A549 (cell line): ENCODE results near the gene KAT6B. TPM values are rescaled to one million over a fixed set of nuclear protein-coding genes. Genes with fewer than 3 reads are reported as not detected.

Experiments used
- ATAC-seq, 2 experiments: fragments of 200-7000 bp in 1 of 2; fragments of >200 bp in 1 of 2; cut with Nextera tagmentation in 1 of 2; cut with Tn5 transposase in 1 of 2; 3 replicates each; pipeline versions ENCODE4 v1.8.0 to v1.9.1; 2018 to 2020; ENCODE audit warnings: mild to moderate bottlenecking in 1 of 2, moderate library complexity in 1 of 2
- CTCF ChIA-PET: fragments of 300-600 bp; sonication (Branson Sonifier 250); formaldehyde crosslinking; extraction: SDS; loops from one replicate; lab custom pipeline; 2021; ENCODE audit warnings: antibody characterized with exemption, inconsistent platforms; lab: Yijun Ruan, JAX
- POLR2A ChIA-PET: fragments of 350-600 bp; formaldehyde crosslinking; extraction: SDS; loops from one replicate; lab custom pipeline; 2021; ENCODE audit warnings: antibody characterized with exemption, inconsistent platforms; lab: Yijun Ruan, JAX
- DNase-seq, 2 experiments: peaks; one replicate each; pipeline versions ENCODE4 v3.0.0 to v3.0.0-alpha.2; 2011 to 2016; ENCODE audit warnings: low read depth in 1 of 2, low spot score in 1 of 2
- FAIRE-seq: peaks from 2 replicates; lab custom pipeline; 2011; peaks lifted over from hg19 to GRCh38; lab: Jason Lieb, UNC
- H3K27ac ChIP-seq, 2 experiments: fragments of >200 bp; sonication (Bioruptor Twin); formaldehyde crosslinking; 3 replicates each; pipeline ENCODE4 v1.5.1; 2016 to 2017
- H3K4me1 ChIP-seq: fragments of >200 bp; sonication (Bioruptor Twin); formaldehyde crosslinking; 3 replicates; pipeline ENCODE4 v1.6.1; 2016
- H3K4me2 ChIP-seq: fragments of >200 bp; sonication (Bioruptor Twin); formaldehyde crosslinking; 3 replicates; pipeline ENCODE4 v1.6.1; 2016
- H3K4me3 ChIP-seq: fragments of >200 bp; sonication (Bioruptor Twin); formaldehyde crosslinking; 3 replicates; pipeline ENCODE4 v1.5.1; 2016
- H3K9me3 ChIP-seq: fragments of >200 bp; sonication (Bioruptor Twin); formaldehyde crosslinking; 3 replicates; pipeline ENCODE4 v1.6.1; 2016
- BHLHE40 ChIP-seq: IDR thresholded peaks from 2 replicates; pipeline ENCODE4 v1.6.1; 2012; ENCODE audit warnings: low read depth, low read length, inconsistent platforms
- CBX2 ChIP-seq: fragments of 200-600 bp; sonication (generic); IDR thresholded peaks from 2 replicates; pipeline ENCODE4 v1.6.1; 2016; ENCODE audit warnings: low read depth, mild to moderate bottlenecking, borderline replicate concordance
- CHD2 ChIP-seq: fragments of 150-350 bp; IDR thresholded peaks from 2 replicates; pipeline ENCODE4 v1.6.1; 2014; ENCODE audit warnings: low read length; ENCODE audit not compliant: partially characterized antibody
- CHD4 ChIP-seq: fragments of 200-600 bp; sonication (generic); IDR thresholded peaks from 2 replicates; pipeline ENCODE4 v1.6.1; 2016; ENCODE audit warnings: antibody characterized with exemption, mild to moderate bottlenecking, borderline replicate concordance
- FOSB ChIP-seq: fragments of 250-450 bp; sonication (Bioruptor Pico); IDR thresholded peaks from 2 replicates; pipeline ENCODE4 v1.5.0; 2020; ENCODE audit warnings: mild to moderate bottlenecking, moderate library complexity
- FOSL2 ChIP-seq, 2 experiments: fragments of 450-650 bp in 1 of 2; fragments of >200 bp in 1 of 2; sonication (Bioruptor Twin) in 1 of 2; formaldehyde crosslinking; IDR thresholded peaks; 2 replicates each; pipeline versions ENCODE4 v1.5.0 to v1.6.1; 2016 to 2020; ENCODE audit warnings: mild to moderate bottlenecking in 1 of 2, moderate library complexity in 1 of 2
- FOXS1 ChIP-seq: fragments of 250-450 bp; sonication (Bioruptor Pico); IDR thresholded peaks from 2 replicates; pipeline ENCODE4 v1.5.0; 2020; ENCODE audit warnings: mild to moderate bottlenecking, moderate library complexity
- HOXB13 ChIP-seq: fragments of 250-450 bp; sonication (Bioruptor Pico); IDR thresholded peaks from 2 replicates; pipeline ENCODE4 v1.5.0; 2020; ENCODE audit warnings: low read depth, mild to moderate bottlenecking, moderate library complexity
- JUN ChIP-seq, 2 experiments: fragments of >200 bp; sonication (Bioruptor Twin); formaldehyde crosslinking; IDR thresholded peaks; 2 replicates in 1 of 2; 3 replicates in 1 of 2; pipeline ENCODE4 v1.6.1; 2016 to 2017
- JUNB ChIP-seq: fragments of >200 bp; sonication (Bioruptor Twin); formaldehyde crosslinking; IDR thresholded peaks from 2 replicates; pipeline ENCODE4 v1.6.1; 2016
- MAFK ChIP-seq: fragments of 450-650 bp; IDR thresholded peaks from 2 replicates; pipeline ENCODE4 v1.6.1; 2014; ENCODE audit not compliant: partially characterized antibody
- MAZ ChIP-seq: fragments of 150-350 bp; IDR thresholded peaks from 2 replicates; pipeline ENCODE4 v1.6.1; 2014; ENCODE audit warnings: antibody characterized with exemption, low read depth, low read length, borderline replicate concordance
- NFE2L2 ChIP-seq: fragments of 150-350 bp; conservative IDR thresholded peaks from 2 replicates; pipeline ENCODE4 v1.6.1; 2014; ENCODE audit warnings: low read length
- NR3C1 ChIP-seq: fragments of >200 bp; sonication (Bioruptor Twin); formaldehyde crosslinking; IDR thresholded peaks from 3 replicates; pipeline ENCODE4 v1.6.1; 2017
- POLR2A ChIP-seq: IDR thresholded peaks from 2 replicates; pipeline ENCODE4 v1.6.1; 2012; ENCODE audit warnings: mild to moderate bottlenecking, low read length
- REST ChIP-seq: fragments of 200-600 bp; sonication (generic); IDR thresholded peaks from 2 replicates; pipeline ENCODE4 v1.6.1; 2016; ENCODE audit warnings: antibody characterized with exemption, mild to moderate bottlenecking, moderate library complexity
- RFX5 ChIP-seq: fragments of 450-650 bp; IDR thresholded peaks from 2 replicates; pipeline ENCODE4 v1.7.1; 2014; ENCODE audit warnings: antibody characterized with exemption, mild to moderate bottlenecking, moderate library complexity
- SREBF2 ChIP-seq: fragments of 450-650 bp; IDR thresholded peaks from 2 replicates; pipeline ENCODE4 v1.6.1; 2014; ENCODE audit warnings: mild to moderate bottlenecking, moderate library complexity
- TFCP2L1 ChIP-seq: fragments of 250-450 bp; sonication (Bioruptor Pico); IDR thresholded peaks from 2 replicates; pipeline ENCODE4 v1.5.0; 2021; ENCODE audit warnings: mild to moderate bottlenecking
- ZC3H11A ChIP-seq: fragments of 450-650 bp; IDR thresholded peaks from 2 replicates; pipeline ENCODE4 v1.6.1; 2014; ENCODE audit warnings: antibody characterized with exemption, mild to moderate bottlenecking
- WGBS: methylation state at CpG from one replicate; pipeline ENCODE4 v1.1.6; 2017; ENCODE audit errors: missing lambda C conversion rate; 5-methylcytosine and 5-hydroxymethylcytosine counted together
- polyA plus RNA-seq, 4 experiments: library from polyadenylated mRNA; depleted of rRNA in 3 of 4; stranded (reverse); fragments of >200 nt; fragmentation: RNase III in 1 of 4; extraction: RNeasy Plus Mini Kit Qiagen cat#74134 plus additional on column Dnase treatment in 1 of 4; gene quantifications; 2 replicates in 3 of 4; 3 replicates in 1 of 4; pipeline ENCODE4 v1.2.3, GENCODE V29; 2011 to 2017
- TF ChIP-seq, protein P1 (sequence below): IDR thresholded peaks from 2 replicates; pipeline ENCODE4 v1.6.1; 2012
- TF ChIP-seq, protein P2 (sequence below): fragments of 450-650 bp; IDR thresholded peaks from 2 replicates; pipeline ENCODE4 v1.6.1; 2014; ENCODE audit warnings: antibody characterized with exemption
- TF ChIP-seq, protein P3 (sequence below): fragments of 250-450 bp; sonication (Bioruptor Pico); IDR thresholded peaks from 2 replicates; pipeline ENCODE4 v1.5.0; 2021; ENCODE audit warnings: mild to moderate bottlenecking, moderate library complexity, borderline replicate concordance
- TF ChIP-seq, protein P4 (sequence below): fragments of >200 bp; sonication (Bioruptor Twin); formaldehyde crosslinking; IDR thresholded peaks from 3 replicates; pipeline ENCODE4 v1.5.1; 2016

The KAT6B gene
- polyA plus RNA-seq, 2 of the 4 experiments (the other 2 are of a cell fraction), result 5.6 to 5.7 TPM

DNA sequence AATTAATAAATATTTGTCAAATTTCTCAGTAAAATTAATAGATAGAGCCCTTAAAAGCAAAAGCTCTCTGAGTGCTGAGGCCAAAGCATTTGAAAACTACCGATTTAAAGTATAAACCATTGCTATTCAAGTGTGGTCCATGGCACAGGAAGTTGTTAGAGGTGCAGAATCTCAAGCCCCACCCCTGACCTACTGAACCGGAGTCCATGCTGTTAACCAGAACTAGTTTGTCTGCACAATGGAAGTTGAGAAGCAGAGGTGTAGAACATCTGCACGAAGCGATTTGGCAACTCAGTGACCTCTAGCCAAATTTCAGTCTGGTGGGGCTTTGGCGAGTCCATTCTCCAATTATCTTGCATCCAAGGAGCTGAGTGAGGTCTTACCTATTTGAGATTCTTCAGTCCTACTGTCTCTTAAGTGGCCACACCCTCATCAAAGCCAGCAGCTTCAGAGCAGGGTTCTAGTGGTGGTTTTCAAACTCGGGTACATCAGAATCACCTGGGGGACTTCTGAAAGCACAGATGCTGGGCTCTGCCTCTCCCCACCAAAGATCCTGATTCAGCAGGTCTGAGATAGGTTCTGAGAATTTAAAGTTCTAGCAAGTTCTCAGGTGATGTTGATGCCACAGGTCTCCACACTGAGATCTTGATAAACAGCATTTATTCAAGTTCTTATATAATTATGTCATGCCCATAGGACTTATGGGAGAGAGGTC is 188.3 kb downstream of the KAT6B start (continued):
- TF ChIP-seq, protein P1, sequence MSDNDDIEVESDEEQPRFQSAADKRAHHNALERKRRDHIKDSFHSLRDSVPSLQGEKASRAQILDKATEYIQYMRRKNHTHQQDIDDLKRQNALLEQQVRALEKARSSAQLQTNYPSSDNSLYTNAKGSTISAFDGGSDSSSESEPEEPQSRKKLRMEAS, result no peak
- TF ChIP-seq SREBF2 (no peak), ZC3H11A (no peak), TFCP2L1 (CRISPR knock-in tag) (no peak), HOXB13 (CRISPR knock-in tag) (no peak)
- TF ChIP-seq, protein P2, sequence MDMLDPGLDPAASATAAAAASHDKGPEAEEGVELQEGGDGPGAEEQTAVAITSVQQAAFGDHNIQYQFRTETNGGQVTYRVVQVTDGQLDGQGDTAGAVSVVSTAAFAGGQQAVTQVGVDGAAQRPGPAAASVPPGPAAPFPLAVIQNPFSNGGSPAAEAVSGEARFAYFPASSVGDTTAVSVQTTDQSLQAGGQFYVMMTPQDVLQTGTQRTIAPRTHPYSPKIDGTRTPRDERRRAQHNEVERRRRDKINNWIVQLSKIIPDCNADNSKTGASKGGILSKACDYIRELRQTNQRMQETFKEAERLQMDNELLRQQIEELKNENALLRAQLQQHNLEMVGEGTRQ, result no peak
- TF ChIP-seq, protein P3, sequence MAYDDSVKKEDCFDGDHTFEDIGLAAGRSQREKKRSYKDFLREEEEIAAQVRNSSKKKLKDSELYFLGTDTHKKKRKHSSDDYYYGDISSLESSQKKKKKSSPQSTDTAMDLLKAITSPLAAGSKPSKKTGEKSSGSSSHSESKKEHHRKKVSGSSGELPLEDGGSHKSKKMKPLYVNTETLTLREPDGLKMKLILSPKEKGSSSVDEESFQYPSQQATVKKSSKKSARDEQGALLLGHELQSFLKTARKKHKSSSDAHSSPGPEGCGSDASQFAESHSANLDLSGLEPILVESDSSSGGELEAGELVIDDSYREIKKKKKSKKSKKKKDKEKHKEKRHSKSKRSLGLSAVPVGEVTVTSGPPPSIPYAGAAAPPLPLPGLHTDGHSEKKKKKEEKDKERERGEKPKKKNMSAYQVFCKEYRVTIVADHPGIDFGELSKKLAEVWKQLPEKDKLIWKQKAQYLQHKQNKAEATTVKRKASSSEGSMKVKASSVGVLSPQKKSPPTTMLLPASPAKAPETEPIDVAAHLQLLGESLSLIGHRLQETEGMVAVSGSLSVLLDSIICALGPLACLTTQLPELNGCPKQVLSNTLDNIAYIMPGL, result no peak

DNA sequence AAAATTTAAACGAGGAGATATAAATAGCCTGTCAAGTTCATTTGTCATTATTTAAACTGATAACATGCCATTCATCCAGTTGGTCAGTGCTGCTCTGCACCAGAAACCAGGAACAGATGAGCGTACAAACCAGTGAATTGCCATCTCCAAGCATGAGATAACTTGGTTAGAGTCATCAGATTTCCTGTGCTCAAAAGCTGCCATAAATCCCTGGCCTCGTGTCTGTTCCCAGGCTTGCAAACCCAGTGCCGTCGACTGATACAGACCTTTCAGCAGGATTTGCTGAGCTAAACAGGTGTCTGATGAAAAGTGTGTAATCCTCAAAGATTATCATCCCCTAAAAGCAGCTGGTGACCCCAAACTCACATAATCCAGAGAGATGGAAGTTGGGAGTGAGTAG is 189.0 kb downstream of the KAT6B start:
- DNase-seq, result no peak
- ChIA-PET POLR2A (no interaction called here), CTCF (interaction anchor here (1.2 to 2.1 kb wide), 2 partner anchors 11 to 126 kb away, joined by 3 to 4 read pairs; no protein-coding TSS in a partner anchor)
- Histone ChIP-seq H3K27ac (no peak overlapping the region), H3K4me3 (no peak overlapping the region)
- no peak for TF ChIP-seq ZC3H11A
- TF ChIP-seq NFE2L2, result no peak
- no peak for TF ChIP-seq FOSL2 (IDR thresholded peaks at IDR 0.05)
- no peak for TF ChIP-seq FOSL2 (CRISPR knock-in tag; IDR thresholded peaks at IDR 0.05)
- TF ChIP-seq, all 56 proteins: peak for 0
- Histone ChIP-seq H3K4me2 (no peak overlapping the region), H3K4me1 (no peaks in the 10 kb centered on the region), H3K9me3 (no peaks in the 10 kb centered on the region)
- WGBS, result 67% methylated on average over 5 of the region's 5 CpGs
- ATAC-seq, result no peak
- no peak for FAIRE-seq

DNA sequence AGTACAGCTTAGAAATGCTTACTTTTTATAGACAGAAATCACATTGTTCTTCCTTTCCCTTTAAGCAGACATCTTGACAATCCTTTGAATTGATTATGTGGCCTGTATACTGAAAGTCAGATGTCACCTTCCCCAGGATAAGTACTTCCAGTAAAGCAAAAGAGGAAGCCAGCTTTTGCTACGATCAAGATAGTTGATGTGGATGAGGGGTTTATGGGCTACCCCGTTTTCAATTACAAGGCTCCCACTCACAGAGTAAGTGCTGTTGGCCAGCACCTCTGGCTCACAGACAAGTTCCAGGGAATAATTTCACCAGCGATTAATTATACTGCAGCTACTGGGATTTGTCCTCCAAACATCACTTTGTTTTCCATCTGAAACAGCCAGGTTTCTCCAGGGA is 189.9 kb downstream of the KAT6B start:
- POLR2A ChIA-PET, result no interaction called here
- no peak for ATAC-seq
- Histone ChIP-seq H3K4me1 (no peaks in the 10 kb centered on the region), H3K9me3 (no peaks in the 10 kb centered on the region), H3K27ac (no peak overlapping the region), H3K4me3 (no peak overlapping the region), H3K4me2 (no peak overlapping the region)
- FAIRE-seq, result no peak
- CTCF ChIA-PET, result interaction anchor here (2.1 kb wide), 1 partner anchor 127 kb away, joined by 4 read pairs; no protein-coding TSS in a partner anchor
- 91% methylated on average over 3 of the region's 3 CpGs for WGBS
- DNase-seq, result no peak
- TF ChIP-seq, protein P2, result no peak
- no peak for TF ChIP-seq RFX5
- TF ChIP-seq JUNB, result no peak
- TF ChIP-seq, protein P4, sequence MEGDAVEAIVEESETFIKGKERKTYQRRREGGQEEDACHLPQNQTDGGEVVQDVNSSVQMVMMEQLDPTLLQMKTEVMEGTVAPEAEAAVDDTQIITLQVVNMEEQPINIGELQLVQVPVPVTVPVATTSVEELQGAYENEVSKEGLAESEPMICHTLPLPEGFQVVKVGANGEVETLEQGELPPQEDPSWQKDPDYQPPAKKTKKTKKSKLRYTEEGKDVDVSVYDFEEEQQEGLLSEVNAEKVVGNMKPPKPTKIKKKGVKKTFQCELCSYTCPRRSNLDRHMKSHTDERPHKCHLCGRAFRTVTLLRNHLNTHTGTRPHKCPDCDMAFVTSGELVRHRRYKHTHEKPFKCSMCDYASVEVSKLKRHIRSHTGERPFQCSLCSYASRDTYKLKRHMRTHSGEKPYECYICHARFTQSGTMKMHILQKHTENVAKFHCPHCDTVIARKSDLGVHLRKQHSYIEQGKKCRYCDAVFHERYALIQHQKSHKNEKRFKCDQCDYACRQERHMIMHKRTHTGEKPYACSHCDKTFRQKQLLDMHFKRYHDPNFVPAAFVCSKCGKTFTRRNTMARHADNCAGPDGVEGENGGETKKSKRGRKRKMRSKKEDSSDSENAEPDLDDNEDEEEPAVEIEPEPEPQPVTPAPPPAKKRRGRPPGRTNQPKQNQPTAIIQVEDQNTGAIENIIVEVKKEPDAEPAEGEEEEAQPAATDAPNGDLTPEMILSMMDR, result no peak
- TF ChIP-seq REST, result no peak
- TF ChIP-seq NR3C1, result no peak
- no peak for TF ChIP-seq CBX2
- no peak for TF ChIP-seq FOXS1 (CRISPR knock-in tag)
- no peak for TF ChIP-seq CHD4
- TF ChIP-seq JUN (IDR thresholded peaks at IDR 0.05), result no peak
- TF ChIP-seq NFE2L2, result no peak
- TF ChIP-seq BHLHE40, result no peak
- TF ChIP-seq HOXB13 (CRISPR knock-in tag), result no peak
- no peak for TF ChIP-seq POLR2A
- TF ChIP-seq MAFK, result no peak
- no peak for TF ChIP-seq CHD2
- TF ChIP-seq FOSB, result no peak
- no peak for TF ChIP-seq MAZ
